ENCODE measurements around the gene GRIP2.

The GRIP2 gene

DNA sequence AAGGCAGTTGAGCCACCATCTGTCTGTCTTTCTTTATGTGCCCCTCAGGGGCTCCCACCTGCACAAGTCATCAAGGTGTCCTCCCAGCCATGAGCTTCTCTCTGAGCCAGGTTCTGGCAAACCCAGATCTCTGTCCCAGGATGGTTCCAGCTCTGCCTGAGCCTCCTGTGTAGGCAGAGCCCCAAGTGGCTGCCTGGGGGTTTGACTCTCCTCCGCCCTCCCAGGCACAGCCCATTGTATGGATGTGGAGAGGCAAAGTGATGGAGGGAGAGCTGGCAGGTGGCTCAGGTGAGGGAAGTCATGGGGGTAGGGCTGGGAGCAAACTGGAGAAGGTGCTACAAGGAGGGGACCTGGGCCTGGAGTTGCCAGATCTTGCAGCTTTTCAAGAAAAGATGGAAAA lies 56.9 kb downstream of the GRIP2 start:
- DNase-seq (ENCODE audit: low read depth): no peak

DNA sequence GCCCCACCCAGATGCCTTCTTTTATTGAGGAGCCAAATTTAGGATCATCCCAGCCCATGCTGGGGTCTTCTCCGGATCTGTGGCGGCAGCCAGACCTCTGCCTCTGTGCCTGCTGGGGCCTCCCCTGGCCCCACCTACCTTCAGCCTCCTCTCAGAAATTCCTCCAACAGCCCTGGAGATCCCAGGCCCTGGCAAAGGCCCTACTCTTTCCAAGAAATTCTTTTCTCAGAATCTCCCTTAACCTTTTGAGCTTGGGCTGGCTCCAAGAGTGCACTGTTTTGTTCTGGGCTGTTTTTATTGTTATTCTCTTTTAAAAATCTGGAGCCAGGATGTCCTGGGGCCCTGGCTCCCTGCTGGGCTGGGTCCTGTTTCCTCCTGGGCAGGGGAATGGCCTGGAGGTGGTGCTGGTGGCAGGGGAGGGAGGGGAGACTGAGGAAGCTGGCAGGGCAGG lies 57.8 kb downstream of the GRIP2 start:
- no peak for DNase-seq (ENCODE audit: low read depth)

DNA sequence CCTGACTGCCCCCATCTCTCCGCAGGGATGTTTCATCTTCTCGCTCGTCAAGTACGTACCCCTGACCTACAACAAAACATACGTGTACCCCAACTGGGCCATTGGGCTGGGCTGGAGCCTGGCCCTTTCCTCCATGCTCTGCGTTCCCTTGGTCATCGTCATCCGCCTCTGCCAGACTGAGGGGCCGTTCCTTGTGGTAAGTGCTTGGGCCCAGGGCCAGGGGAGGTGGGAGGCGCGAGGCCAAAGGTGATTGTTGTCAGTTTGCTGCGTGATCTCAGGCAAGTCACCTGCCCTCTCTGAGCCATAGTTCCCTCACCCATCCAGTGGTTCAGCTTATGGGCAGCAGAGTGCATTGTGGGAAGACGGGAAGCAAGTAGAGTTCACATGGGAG lies 58.5 kb downstream of the GRIP2 start:
- no peak for DNase-seq (ENCODE audit: low read depth)

GRCh38 chr3:14481018-14481645 lies 59.0 kb downstream of the GRIP2 start:
- no peak for DNase-seq (ENCODE audit: low read depth)

DNA sequence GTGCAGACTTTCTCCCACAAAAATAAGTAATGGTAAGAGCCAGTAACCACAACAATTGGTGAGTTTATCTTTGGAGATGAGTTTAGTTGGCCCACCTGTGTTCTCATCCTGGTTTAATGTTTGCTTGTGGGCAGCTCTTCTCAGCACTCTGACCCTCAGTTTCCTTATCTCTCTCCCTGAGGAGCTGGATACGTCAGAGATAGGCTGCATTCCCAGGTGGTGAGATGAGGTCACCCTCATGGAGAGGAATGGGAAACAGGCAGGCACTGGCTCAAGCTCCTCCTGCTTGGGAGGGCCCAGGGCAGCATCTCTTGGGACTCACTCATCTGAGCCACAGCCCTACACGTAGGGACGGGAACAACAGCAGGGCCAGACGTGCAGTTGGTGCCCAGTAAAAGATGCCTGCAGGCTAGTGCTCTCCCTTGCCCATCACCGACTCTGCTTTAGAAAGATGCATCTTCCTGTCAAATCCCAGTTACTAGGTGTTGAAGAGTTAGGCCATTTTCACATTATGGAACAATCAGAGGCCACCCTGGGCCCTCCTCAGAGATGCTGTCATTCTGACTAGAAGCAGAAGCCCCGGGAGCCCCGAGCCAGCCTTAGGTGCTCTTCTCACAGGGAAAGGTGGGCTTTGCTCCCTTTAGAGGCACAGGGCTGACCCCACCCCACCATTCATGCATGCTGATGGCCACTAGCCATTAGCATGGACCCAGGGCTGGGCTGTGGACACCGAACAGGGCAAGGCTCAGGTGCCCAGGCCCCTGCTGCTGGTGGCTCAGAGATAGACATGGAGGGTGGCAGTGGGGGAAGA lies 59.7 kb downstream of the GRIP2 start:
- no peak for DNase-seq (ENCODE audit: low read depth)

- no peak for DNase-seq (ENCODE audit: low read depth)
Observed at GRCh38 chr3:14479591-14479990, 60.6 kb downstream of the GRIP2 start.

GRCh38 chr3:14478956-14479550 lies 61.1 kb downstream of the GRIP2 start:
- DNase-seq (ENCODE audit: low read depth): no peak

GRCh38 chr3:14477311-14477935 lies 62.7 kb downstream of the GRIP2 start:
- no peak for DNase-seq (ENCODE audit: low read depth)

DNA sequence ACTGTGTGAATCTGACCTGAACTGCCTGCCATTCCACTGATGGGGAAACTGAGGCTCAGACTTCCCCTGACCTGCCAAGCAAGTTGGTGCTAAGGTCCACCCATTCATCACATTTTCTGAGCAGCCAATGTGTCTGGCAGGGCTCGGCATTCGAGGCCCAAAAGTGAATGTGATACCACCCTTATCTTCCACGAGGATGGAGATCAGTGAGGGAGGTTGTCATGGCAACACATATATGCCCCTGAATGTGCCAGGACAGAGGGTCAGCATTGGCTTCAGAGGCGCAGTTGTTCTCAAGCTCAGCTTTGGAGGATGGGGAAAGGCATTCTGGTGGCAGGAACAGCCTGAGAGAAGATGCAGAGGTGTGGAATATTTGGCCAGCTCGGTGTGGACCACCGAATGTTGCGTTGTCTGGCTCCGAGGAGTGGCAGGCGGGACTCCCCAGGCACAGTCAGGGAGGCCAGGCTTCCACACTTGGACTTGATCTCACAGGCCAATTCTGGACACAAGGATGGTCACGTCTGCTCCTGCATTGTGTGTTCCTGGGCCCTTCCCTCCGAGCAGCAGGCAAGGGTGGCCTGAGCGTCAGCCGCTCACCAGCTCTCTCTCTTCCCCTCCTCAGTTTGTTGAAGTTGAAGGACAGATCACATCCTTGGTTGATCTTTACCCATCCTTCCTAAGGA lies 63.4 kb downstream of the GRIP2 start:
- DNase-seq (ENCODE audit: low read depth): no peak

GRCh38 chr3:14475621-14476020 lies 64.5 kb downstream of the GRIP2 start:
- no peak for DNase-seq (ENCODE audit: low read depth)

DNA sequence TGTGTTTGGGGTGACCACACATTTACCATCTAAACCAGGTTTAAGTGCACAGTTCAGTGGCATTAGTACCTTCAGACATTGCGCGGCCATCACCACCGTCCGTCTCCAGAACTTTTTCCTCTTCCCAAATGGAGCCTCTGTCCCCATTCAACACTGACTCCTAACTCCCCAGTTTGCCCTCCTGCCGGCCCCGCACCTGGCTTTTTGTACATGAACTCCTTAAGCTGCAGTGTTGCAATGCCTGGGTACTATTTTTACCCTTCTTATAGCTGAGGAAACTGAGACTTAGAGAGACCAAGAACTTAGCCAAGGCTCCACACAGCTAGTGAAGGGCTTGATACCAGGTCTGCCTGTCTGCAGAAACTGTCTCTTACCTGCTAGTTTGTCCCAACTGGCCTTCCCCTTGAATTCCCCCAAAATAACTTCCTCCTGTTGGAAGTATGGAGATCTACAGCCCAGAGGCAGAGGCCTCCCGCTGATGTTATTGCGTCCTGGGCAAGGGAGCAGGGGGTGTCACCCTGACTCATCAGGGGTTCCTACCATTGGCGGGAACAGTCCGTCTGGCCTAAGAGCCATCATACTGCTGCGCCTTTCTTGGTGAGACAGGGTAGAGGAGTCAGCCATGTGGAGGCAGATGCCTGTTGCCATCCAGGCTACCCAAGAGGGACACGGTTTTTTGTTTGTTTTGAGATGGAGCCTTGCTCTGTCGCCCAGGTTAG lies 65.6 kb downstream of the GRIP2 start:
- DNase-seq (ENCODE audit: low read depth): no peak

- no peak for DNase-seq (ENCODE audit: low read depth)
Observed at GRCh38 chr3:14473411-14473891, 66.7 kb downstream of the GRIP2 start.

- no peak for DNase-seq (ENCODE audit: low read depth)
Observed at GRCh38 chr3:14472471-14473351, 67.4 kb downstream of the GRIP2 start.

- no peak for DNase-seq (ENCODE audit: low read depth)
Observed at GRCh38 chr3:14471690-14472089, 68.5 kb downstream of the GRIP2 start.

DNA sequence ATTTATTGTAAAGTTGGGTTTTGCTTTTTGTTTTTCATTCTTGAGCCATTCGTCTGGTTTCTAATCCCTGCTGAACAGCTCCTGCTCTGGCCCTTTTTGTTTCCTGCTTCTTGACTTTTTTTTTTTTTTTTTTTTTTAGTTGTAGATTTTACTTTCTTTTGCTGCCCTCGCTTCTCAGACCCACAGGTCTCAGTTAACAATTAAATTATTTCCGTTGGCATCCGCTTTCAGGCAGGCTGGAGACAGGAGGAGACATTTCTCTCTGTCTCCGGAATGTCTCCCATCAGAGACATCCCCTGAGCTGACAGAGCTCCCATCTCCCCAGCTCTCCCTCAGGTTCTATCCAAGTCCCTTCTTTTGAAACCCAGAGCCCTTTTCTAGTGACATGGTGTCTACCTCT lies 69.1 kb downstream of the GRIP2 start:
- DNase-seq (ENCODE audit: low read depth): no peak

- DNase-seq (ENCODE audit: low read depth): no peak
Observed at GRCh38 chr3:14470461-14470860, 69.7 kb downstream of the GRIP2 start.

GRCh38 chr3:14468621-14468981 lies 71.5 kb downstream of the GRIP2 start:
- no peak for DNase-seq (ENCODE audit: low read depth)

DNA sequence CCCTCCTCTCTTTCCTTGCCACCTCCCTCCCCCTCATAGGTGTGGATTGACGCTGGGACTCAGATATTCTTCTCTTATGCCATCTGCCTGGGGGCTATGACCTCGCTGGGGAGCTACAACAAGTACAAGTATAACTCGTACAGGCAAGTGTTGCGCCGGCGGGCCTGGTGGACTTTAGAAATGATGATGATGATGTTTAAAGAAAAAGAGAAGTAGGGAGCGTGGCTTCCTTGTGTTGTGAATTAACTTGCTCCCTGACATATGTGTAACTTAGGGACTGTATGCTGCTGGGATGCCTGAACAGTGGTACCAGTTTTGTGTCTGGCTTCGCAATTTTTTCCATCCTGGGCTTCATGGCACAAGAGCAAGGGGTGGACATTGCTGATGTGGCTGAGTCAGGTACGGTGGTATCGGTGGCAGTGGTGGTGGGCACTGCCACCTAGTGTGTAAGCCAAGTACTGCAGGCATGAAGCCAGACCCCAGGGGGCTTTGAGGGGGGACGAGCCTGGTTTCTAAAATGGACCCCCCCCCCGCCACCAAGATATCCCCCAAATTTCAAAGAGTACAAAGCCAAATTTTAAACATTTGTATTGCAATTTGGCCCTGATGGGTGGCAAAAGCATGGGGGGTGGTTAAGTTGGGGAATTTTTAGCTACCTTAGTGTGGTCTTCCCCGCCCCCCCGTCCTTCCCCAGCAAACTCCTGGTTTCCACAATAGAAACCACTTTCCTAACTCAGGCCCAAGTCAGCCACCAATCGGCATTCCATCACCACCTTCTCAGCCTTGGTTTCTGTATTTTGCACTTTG lies 72.1 kb downstream of the GRIP2 start:
- DNase-seq (ENCODE audit: low read depth): no peak

GRCh38 chr3:14466179-14466903 lies 73.8 kb downstream of the GRIP2 start:
- no peak for DNase-seq (ENCODE audit: low read depth)
